HepG2 (cell line): Measurements from ENCODE around the gene SATB1. TPM values are rescaled to one million over a fixed set of nuclear protein-coding genes. Genes with fewer than 3 reads are reported as not detected.

Experiments
- ATAC-seq: fragments of 200-7000 bp; cut with Tn5 transposase; 3 replicates; pipeline ENCODE4 v1.9.1; 2020; ENCODE audit warnings: mild to moderate bottlenecking, moderate library complexity
- BruUV-seq: library from RNA; stranded (reverse); fragments of 400-500 nt; replicated peaks from 2 replicates; lab custom pipeline; 2021; lab: Mats Ljungman, UMichigan
- CTCF ChIA-PET: fragments of 300-600 bp; formaldehyde crosslinking; extraction: SDS; loops from one replicate; lab custom pipeline; 2021; ENCODE audit warnings: low total read pairs, inconsistent platforms, low intra/inter-chr PET ratio; lab: Yijun Ruan, JAX
- POLR2A ChIA-PET: fragments of 350-600 bp; sonication (Branson Sonifier 250); formaldehyde crosslinking; loops from one replicate; lab custom pipeline; 2020; ENCODE audit warnings: antibody characterized with exemption, inconsistent platforms; lab: Yijun Ruan, JAX
- DNase-seq: peaks from one replicate; pipeline ENCODE4 v3.0.0-alpha.2; 2015; ENCODE audit warnings: low spot score
- FAIRE-seq: peaks from 3 replicates; lab custom pipeline; 2011; peaks lifted over from hg19 to GRCh38; lab: Jason Lieb, UNC
- H2AFZ ChIP-seq: one replicate; pipeline ENCODE4 v1.6.1; 2011; ENCODE audit warnings: low read length, inconsistent platforms
- H3K27ac ChIP-seq: fragments of 300-600 bp; 3 replicates; pipeline ENCODE4 v1.8.0; 2011; ENCODE audit warnings: mixed run types, mild to moderate bottlenecking, mixed read lengths, low read length, inconsistent platforms; ENCODE audit not compliant: insufficient read depth; ENCODE audit errors: extremely low read length
- H3K27me3 ChIP-seq, 2 experiments: fragments of 200-600 bp in 1 of 2; 2 replicates in 1 of 2; 3 replicates in 1 of 2; pipeline versions ENCODE4 v1.6.0 to v1.8.0; 2011; ENCODE audit warnings: low read length in 2 of 2, mild to moderate bottlenecking in 2 of 2, moderate library complexity in 2 of 2, inconsistent platforms in 1 of 2; ENCODE audit not compliant: insufficient read depth in 2 of 2, control insufficient read depth in 1 of 2
- H3K36me3 ChIP-seq, 2 experiments: fragments of 200-600 bp in 1 of 2; replicated peaks in 1 of 2; 2 replicates in 1 of 2; 3 replicates in 1 of 2; pipeline versions ENCODE4 v1.5.1 to v1.8.0; 2011; ENCODE audit warnings: low read length in 2 of 2, inconsistent platforms in 1 of 2; ENCODE audit not compliant: insufficient read depth in 2 of 2, control insufficient read depth in 1 of 2
- H3K4me1 ChIP-seq: 2 replicates; pipeline ENCODE4 v1.5.1; 2012; ENCODE audit warnings: low read length, inconsistent platforms; ENCODE audit not compliant: insufficient read depth
- H3K4me2 ChIP-seq: 2 replicates; pipeline ENCODE4 v1.6.0; 2011; ENCODE audit warnings: low read depth, low read length, inconsistent platforms
- H3K4me3 ChIP-seq, 3 experiments: fragments of 200-600 bp in 1 of 3; sonication (generic), shearing (Covaris generic) in 1 of 3; replicated peaks in 1 of 3; 2 replicates each; pipeline ENCODE4 v1.5.1; 2011 to 2016; ENCODE audit warnings: low read length in 3 of 3, inconsistent platforms in 2 of 3, low read depth in 2 of 3, mild to moderate bottlenecking in 2 of 3, control low read depth in 1 of 3, mixed read lengths in 1 of 3; ENCODE audit not compliant: insufficient read depth in 1 of 3
- H3K79me2 ChIP-seq: one replicate; pipeline ENCODE4 v1.6.1; 2011; ENCODE audit warnings: low read length, inconsistent platforms; ENCODE audit not compliant: insufficient read depth
- H3K9ac ChIP-seq: 2 replicates; pipeline ENCODE4 v1.6.0; 2011; ENCODE audit warnings: mild to moderate bottlenecking, low read depth, low read length, inconsistent platforms; ENCODE audit not compliant: insufficient read depth
- H3K9me3 ChIP-seq: 2 replicates; pipeline ENCODE4 v1.5.1; 2012; ENCODE audit warnings: mild to moderate bottlenecking, low read length
- H4K20me1 ChIP-seq: 2 replicates; pipeline ENCODE4 v1.6.0; 2011; ENCODE audit warnings: inconsistent platforms, mild to moderate bottlenecking, low read length, moderate library complexity; ENCODE audit not compliant: insufficient read depth
- ATF7 ChIP-seq, 2 experiments: fragments of 450-650 bp in 1 of 2; sonication (generic) in 1 of 2; formaldehyde crosslinking in 1 of 2; IDR thresholded peaks; 2 replicates each; pipeline versions ENCODE4 v1.4.0 to v1.6.1; 2016 to 2020; ENCODE audit warnings: antibody characterized with exemption in 1 of 2, mild to moderate bottlenecking in 1 of 2, missing genetic modification reagents in 1 of 2
- BORCS8-MEF2B ChIP-seq: sonication (generic); formaldehyde crosslinking; IDR thresholded peaks from 2 replicates; pipeline ENCODE4 v1.8.0; 2022; ENCODE audit warnings: mild to moderate bottlenecking, missing genetic modification reagents
- CEBPB ChIP-seq: IDR thresholded peaks from 2 replicates; pipeline ENCODE4 v1.6.1; 2011; ENCODE audit warnings: low read depth, low read length, improper control_type of control experiment, borderline replicate concordance
- HMGA1 ChIP-seq: sonication (generic); formaldehyde crosslinking; conservative IDR thresholded peaks from 2 replicates; pipeline ENCODE4 v1.4.0; 2020; ENCODE audit warnings: missing genetic modification reagents
- IRF2 ChIP-seq: IDR thresholded peaks from 2 replicates; pipeline ENCODE4 v1.6.1; 2018; ENCODE audit warnings: missing genetic modification reagents, missing compliant biosample characterization
- NKX3-1 ChIP-seq: sonication (generic); formaldehyde crosslinking; IDR thresholded peaks from 2 replicates; pipeline ENCODE4 v1.5.0; 2020; ENCODE audit warnings: missing genetic modification reagents
- PAF1 ChIP-seq: IDR thresholded peaks from 2 replicates; pipeline ENCODE4 v1.6.1; 2016; ENCODE audit warnings: missing genetic modification reagents, missing compliant biosample characterization
- RORA ChIP-seq: sonication (generic); formaldehyde crosslinking; IDR thresholded peaks from 2 replicates; pipeline ENCODE4 v1.5.0; 2020; ENCODE audit warnings: mild to moderate bottlenecking, missing genetic modification reagents, moderate library complexity
- SIN3B ChIP-seq: fragments of 150-350 bp; IDR thresholded peaks from 2 replicates; pipeline ENCODE4 v1.6.1; 2014; ENCODE audit warnings: low read length
- ZBTB44 ChIP-seq: sonication (generic); formaldehyde crosslinking; IDR thresholded peaks from 2 replicates; pipeline ENCODE4 v1.4.0; 2020; ENCODE audit warnings: missing genetic modification reagents
- ZNF264 ChIP-seq: sonication (generic); formaldehyde crosslinking; IDR thresholded peaks from 2 replicates; pipeline ENCODE4 v1.4.0; 2020; ENCODE audit warnings: missing genetic modification reagents
- ZNF7 ChIP-seq: IDR thresholded peaks from 2 replicates; pipeline ENCODE4 v1.6.1; 2016; ENCODE audit warnings: missing biosample characterization, missing genetic modification reagents
- WGBS: methylation state at CpG from one replicate; pipeline ENCODE4 v1.1.6; 2017; ENCODE audit warnings: low lambda C conversion rate; 5-methylcytosine and 5-hydroxymethylcytosine counted together
- in situ Hi-C: cut with HindIII; loops from 2 replicates; pipeline ENCODE4 v1.10.0; 2017; ENCODE audit warnings: low pct_unique_long_range_greater_than_20kb; ENCODE audit not compliant: extremely low pct_ligation_motif_present
- intact Hi-C: fragments of 100-400 bp; cut with micrococcal nuclease; formaldehyde crosslinking; loops from one replicate; pipeline ENCODE4 v1.10.0; 2022; ENCODE audit not compliant: unreplicated experiment
- polyA plus RNA-seq, 8 experiments: library from polyadenylated mRNA; depleted of rRNA in 3 of 8; stranded (reverse) in 7 of 8; unstranded in 1 of 8; fragments of >200 nt; fragmentation: Illumina TruSeq in 4 of 8; extraction: Trizol in 4 of 8; gene quantifications; 2 replicates each; pipeline versions ENCODE4 v1.2.1 to v1.2.3, GENCODE V29; 2011 to 2016; ENCODE audit warnings: low read depth in 4 of 8, missing spikeins in 1 of 8, mixed read lengths in 1 of 8; ENCODE audit not compliant: insufficient read depth in 1 of 8
- total RNA-seq, 5 experiments: library from RNA; depleted of rRNA; stranded (reverse); fragments of >200 nt; fragmentation: Illumina TruSeq; extraction: Trizol; gene quantifications; 2 replicates each; pipeline ENCODE4 v1.2.3, GENCODE V29; 2016; ENCODE audit warnings: low read depth in 1 of 5

The SATB1 gene
- total and polyA plus RNA-seq, 2 of the 13 experiments (the other 11 are each of a cell fraction or from before 2014, with no cell fraction given) = 0.03 TPM; not detected in 1

- in situ Hi-C loops = loop anchor here (25.0 kb wide), 1 partner anchor 1134 kb away; no protein-coding TSS in a partner anchor
- no peak for TF ChIP-seq SIN3B
- no peak for TF ChIP-seq RORA (CRISPR knock-in tag)
- TF ChIP-seq ZBTB44 (CRISPR knock-in tag) = no peak
- no peak for TF ChIP-seq BORCS8-MEF2B (CRISPR knock-in tag)
- no peak for TF ChIP-seq PAF1 (CRISPR knock-in tag)
- TF ChIP-seq HMGA1 (CRISPR knock-in tag) = no peak
- peak; percentile 58; the same call in 1 of the 2 replicates for TF ChIP-seq CEBPB
- no peak for TF ChIP-seq IRF2 (CRISPR knock-in tag)
- TF ChIP-seq ATF7 (IDR thresholded peaks at IDR 0.05) = peak; percentile 49; the same call in 1 of the 2 replicates
- TF ChIP-seq ATF7 (CRISPR knock-in tag; IDR thresholded peaks at IDR 0.05) = no peak
- no peak for TF ChIP-seq ZNF264 (CRISPR knock-in tag)
- no peak for TF ChIP-seq NKX3-1 (CRISPR knock-in tag)
- TF ChIP-seq ZNF7 (CRISPR knock-in tag) = no peak
- CTCF ChIA-PET = no interaction called here
- no peak overlapping the region for H3K9ac ChIP-seq
- H3K27ac ChIP-seq = no peak overlapping the region
- H3K4me2 ChIP-seq = no peak overlapping the region
- 0% methylated on average over 1 of the region's 1 CpG for WGBS
- BruUV-seq = no TSS peak
- no peaks in the 10 kb centered on the region for H3K79me2 ChIP-seq
- FAIRE-seq = no peak
- no peaks in the 10 kb centered on the region for H4K20me1 ChIP-seq
- no peaks in the 10 kb centered on the region for H3K9me3 ChIP-seq
- ATAC-seq = no peak
- H3K27me3 ChIP-seq = no peaks in the 10 kb centered on the region
- H3K4me3 ChIP-seq = no peak overlapping the region
- no peak for DNase-seq
- intact Hi-C loops = no loop called here
- POLR2A ChIA-PET = no interaction called here
- H3K4me1 ChIP-seq = no peaks in the 10 kb centered on the region
- no peak overlapping the region for H2AFZ ChIP-seq
- H3K36me3 ChIP-seq = no peaks in the 10 kb centered on the region
Measured at GRCh38 chr3:18396428-18396827, 28.7 kb downstream of the SATB1 start.
